GM19438 (cell line): ENCODE data around the gene ZNF565.
"Not testable (repeated sequence)": the region's sequence is repeated elsewhere in the genome, so short reads cannot be mapped to it uniquely, and the experiment has no call there.

Experiments used
- ATAC-seq: cut with Tn5 transposase; IDR thresholded peaks from one replicate; pipeline ENCODE4 v1.9.1; 2021; ENCODE audit warnings: low read depth; ENCODE audit not compliant: unreplicated experiment

ZNF565 gene

GRCh38 chr19:36215276-36216123 is 1.0 kb upstream of the ZNF565 start:
- ATAC-seq: no peak

- ATAC-seq: no peak
These were observed 1.6 kb downstream of the ZNF565 start for GRCh38 chr19:36212895-36213294.

GRCh38 chr19:36210497-36210896 is 4.0 kb downstream of the ZNF565 start:
- no peak for ATAC-seq

- ATAC-seq: no peak
These were observed 5.1 kb downstream of the ZNF565 start for GRCh38 chr19:36209372-36209771.

DNA sequence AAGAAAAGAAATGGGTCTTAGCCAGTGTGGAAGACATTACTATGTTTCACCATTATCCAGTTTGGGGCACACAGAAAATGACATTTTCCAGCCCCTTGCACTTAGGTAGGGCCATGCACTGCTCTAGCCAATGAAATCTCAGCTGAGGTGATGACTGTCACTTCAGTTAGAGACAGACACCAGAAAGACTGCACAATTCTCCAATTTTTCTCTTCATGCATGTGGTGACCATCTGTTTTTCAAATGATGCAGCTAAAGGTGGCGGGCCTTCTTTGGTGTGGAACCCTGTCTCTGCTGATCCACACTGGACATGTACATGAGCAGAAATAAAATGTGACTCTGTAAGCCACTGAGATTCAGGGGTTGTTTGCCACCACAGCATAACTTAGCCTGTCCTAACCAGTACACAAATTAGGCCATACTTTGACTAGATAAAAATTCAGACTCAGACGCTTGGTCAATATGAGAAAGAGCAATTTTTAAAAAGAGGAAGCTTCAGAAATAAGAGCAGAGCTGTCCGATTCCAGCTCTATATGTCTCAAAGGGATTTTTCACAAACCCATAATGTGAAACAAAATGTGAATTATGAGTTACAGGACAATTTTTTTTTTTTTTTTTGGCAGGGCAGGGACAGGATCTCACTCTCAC is 6.7 kb downstream of the ZNF565 start:
- no peak for ATAC-seq

- no peak for ATAC-seq
These were observed 11.2 kb downstream of the ZNF565 start for GRCh38 chr19:36203293-36203692.

- ATAC-seq: no peak
These were observed 12.8 kb downstream of the ZNF565 start for GRCh38 chr19:36201684-36202083.

GRCh38 chr19:36198119-36198518 is 16.3 kb downstream of the ZNF565 start:
- no peak for ATAC-seq

GRCh38 chr19:36196249-36196648 is 18.2 kb downstream of the ZNF565 start:
- no peak for ATAC-seq

GRCh38 chr19:36186722-36187121 is 27.7 kb downstream of the ZNF565 start:
- not testable (repeated sequence) for ATAC-seq

GRCh38 chr19:36183245-36183628 is 31.2 kb downstream of the ZNF565 start:
- no peak for ATAC-seq

DNA sequence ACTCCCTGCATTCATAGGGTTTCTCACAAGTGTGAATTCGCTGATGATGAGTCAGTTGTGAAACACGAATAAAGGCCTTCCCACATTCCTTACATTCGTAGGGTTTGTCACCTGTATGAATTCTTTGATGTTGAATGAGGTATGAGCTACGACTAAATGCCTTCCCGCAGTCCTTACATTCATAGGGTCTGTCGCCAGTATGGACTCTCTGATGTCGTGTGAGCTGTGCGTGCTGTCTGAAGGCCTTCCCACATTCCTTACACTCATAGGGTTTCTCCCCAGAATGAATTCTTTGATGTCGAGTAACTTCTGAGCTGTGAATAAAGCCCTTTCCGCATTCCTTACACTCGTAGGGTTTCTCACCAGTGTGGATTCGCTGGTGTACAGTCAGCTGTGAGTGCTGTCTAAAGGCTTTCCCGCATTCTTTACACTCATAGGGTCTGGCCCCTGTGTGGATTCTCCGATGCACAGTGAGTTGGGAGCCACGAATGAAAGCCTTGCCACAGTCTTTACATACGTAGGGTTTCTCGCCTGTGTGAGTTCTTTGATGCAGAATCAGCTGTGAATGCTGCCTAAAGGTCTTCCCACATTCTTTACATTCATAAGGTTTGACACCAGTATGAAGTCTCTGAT is 31.7 kb downstream of the ZNF565 start:
- ATAC-seq: no peak

- not testable (repeated sequence) for ATAC-seq
These were observed 35.4 kb downstream of the ZNF565 start for GRCh38 chr19:36179077-36179476.

DNA sequence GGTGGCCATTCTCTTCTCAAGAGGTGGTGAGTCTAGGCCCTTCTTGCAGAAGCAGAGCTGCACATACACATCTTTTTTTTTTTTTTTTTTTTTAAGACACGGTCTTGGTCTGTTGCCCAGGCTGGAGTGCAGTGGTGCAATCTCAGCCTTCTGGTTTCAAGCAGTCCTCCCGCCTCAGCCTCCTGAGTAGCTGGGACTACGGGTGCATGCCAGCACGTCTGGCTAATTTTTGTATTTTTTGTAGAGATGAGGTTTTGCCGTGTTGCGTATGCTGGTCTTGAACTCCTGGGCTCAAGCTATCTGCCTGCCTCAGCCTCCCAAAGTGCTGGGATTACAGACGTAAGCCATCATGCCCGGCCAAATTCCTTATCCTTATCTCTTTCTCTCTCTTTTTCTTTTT is 40.6 kb downstream of the ZNF565 start:
- not testable (repeated sequence) for ATAC-seq

DNA sequence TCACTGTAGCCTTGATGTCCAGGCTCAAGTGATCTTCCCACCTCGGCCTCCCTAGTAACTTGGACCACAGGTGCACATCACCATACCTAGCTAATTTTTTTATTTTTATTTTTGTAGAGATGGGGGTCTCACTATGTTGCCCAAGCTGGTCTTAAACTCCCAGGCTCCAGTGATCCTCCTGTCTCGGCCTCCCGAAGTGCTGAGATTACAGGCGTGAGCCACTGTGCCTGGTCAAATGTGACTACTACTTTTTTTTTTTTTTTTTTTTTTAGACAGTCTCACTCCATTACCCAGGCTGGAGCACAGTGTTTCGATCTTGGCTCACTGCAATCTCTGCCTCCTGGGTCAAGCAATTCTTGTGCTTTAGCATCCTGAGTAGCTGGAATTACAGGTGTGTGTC is 41.6 kb downstream of the ZNF565 start:
- no peak for ATAC-seq

- no peak for ATAC-seq
These were observed 45.2 kb downstream of the ZNF565 start for GRCh38 chr19:36169084-36169760.

- no peak for ATAC-seq
These were observed 50.7 kb downstream of the ZNF565 start for GRCh38 chr19:36163813-36164212.

DNA sequence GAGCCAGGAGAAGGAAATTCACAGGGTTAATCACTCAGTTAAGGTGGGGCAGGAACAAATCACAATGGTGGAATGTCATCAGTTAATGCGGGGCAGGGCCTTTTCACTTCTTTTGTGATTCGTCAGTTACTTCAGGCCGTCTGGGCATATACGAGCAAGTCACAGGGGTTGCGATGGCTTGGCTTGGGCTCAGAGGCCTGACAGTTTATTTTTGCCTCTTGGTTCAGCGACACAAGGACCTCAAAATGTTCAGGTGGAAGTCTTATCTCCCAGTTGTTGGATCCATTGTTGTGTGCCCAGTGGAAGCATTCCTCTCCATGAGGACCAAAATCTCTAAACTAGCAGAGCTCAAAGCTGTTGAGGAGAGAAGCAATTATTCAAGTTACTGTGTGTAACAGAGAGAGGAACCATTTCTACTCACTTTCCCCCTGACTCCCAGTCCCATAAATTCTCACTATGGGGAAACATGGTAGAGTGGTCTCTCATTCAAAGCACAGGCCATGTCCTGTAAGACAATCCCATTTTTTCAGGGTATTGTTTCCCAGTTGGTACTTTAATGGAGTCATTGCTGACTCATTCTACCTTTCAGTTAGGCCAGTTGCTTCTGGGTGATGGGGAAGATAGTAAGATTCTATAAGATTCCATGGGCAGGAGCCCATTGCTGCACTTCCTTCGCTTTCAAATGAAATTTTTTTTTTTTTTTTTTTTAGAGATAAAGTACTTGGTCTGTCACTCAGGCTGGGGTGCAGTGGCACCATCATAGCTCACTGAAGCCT is 53.5 kb downstream of the ZNF565 start:
- no peak for ATAC-seq

DNA sequence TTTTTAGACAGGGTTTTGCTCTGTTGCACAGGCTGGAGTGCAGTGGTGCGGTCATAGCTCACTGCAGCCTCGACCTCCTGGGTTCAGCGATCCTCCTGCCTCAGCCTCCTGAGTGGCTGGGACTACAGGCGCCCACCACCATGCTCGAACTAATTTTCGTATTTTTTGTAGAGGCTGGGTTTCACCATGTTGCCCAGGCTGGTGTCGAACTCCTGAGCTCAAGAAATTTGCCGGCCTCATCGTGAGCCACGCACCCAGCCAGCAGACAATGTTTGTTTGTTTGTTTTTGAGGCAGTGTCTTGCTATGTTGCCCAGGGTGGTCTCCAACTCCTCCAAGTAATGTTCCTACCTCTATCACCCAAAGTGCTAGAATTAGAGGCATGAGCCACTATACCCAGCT is 61.3 kb downstream of the ZNF565 start:
- ATAC-seq: no peak

DNA sequence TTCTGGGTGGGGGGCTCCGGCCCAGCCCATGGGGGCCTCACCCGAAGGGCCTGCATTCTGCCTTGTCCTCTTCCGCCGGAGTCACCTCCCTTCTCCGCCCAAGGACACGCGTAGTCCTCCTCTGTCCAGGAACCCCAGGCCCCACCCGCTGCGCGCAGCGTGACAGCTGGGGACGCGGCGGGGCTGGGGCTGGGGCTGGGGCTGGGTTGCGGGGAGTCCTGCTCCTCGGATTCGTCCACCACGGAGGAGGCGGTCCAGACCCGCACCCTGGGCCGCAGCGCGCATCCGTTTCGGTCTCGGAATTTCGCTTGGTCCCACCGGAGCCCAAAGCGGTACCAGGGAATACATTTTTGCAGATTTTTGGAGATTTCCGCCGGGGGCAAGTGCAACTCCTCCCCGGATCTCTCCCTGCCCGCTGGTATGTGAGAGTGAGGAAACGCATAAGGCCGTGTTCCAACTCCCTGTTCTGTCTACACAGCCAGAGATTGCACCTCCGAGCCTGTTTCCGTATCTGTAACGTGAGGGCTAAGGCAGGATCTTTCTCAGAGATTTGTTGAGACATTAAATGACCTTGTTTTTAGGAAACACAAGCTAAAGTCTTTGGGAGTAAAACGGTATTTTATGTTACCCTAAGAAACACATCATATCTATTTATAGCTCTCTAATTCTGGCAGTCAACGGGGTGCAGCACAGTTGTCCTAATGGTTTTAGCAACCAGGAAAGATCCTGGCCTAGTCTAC is 61.9 kb downstream of the ZNF565 start, which contains the start of gene COX7A1:
Gene COX7A1, minus strand, starts transcription at position 96 of the 740 bp plus-strand sequence. Its CDS starts 40 bp downstream, at position 56.
- no peak for ATAC-seq
